Hepatocyte (in vitro differentiated cells): Measurements from ENCODE around the gene N4BP2L2. TPM values are rescaled to one million over a fixed set of nuclear protein-coding genes. Genes with fewer than 3 reads are reported as not detected.

Source experiments
- DNase-seq: peaks from one replicate; pipeline ENCODE4 v3.0.0-alpha.2; 2016; ENCODE audit warnings: low spot score
- H2AFZ ChIP-seq: fragments of 200-600 bp; sonication (generic); 2 replicates; pipeline ENCODE4 v1.6.0; 2016; ENCODE audit warnings: antibody characterized with exemption, mild to moderate bottlenecking
- H3K27ac ChIP-seq: fragments of 200-600 bp; sonication (generic); 2 replicates; pipeline ENCODE4 v1.5.1; 2016; ENCODE audit warnings: mild to moderate bottlenecking
- H3K27me3 ChIP-seq: fragments of 200-600 bp; sonication (generic); 2 replicates; pipeline ENCODE4 v1.6.1; 2016
- H3K36me3 ChIP-seq: fragments of 200-600 bp; sonication (generic); replicated peaks from 2 replicates; pipeline ENCODE4 v1.5.1; 2016; ENCODE audit warnings: low read depth; ENCODE audit not compliant: insufficient read depth
- H3K4me1 ChIP-seq: fragments of 200-600 bp; sonication (generic); 2 replicates; pipeline ENCODE4 v1.5.1; 2016; ENCODE audit warnings: mild to moderate bottlenecking, moderate library complexity; ENCODE audit not compliant: insufficient read depth
- H3K4me2 ChIP-seq: fragments of 200-600 bp; sonication (generic); 2 replicates; pipeline ENCODE4 v1.6.0; 2016
- H3K4me3 ChIP-seq: fragments of 200-600 bp; sonication (generic); 2 replicates; pipeline ENCODE4 v1.5.1; 2016; ENCODE audit warnings: mild to moderate bottlenecking
- H3K79me2 ChIP-seq: fragments of 200-600 bp; sonication (generic); 2 replicates; pipeline ENCODE4 v1.6.0; 2017; ENCODE audit warnings: mild to moderate bottlenecking
- H3K9me2 ChIP-seq: fragments of 200-600 bp; sonication (generic); replicated peaks from 2 replicates; pipeline ENCODE4 v1.6.0; 2017; ENCODE audit warnings: mild to moderate bottlenecking; ENCODE audit not compliant: insufficient read depth
- H3K9me3 ChIP-seq: fragments of 200-600 bp; sonication (generic); 2 replicates; pipeline ENCODE4 v1.5.1; 2016; ENCODE audit warnings: low read depth, mild to moderate bottlenecking
- H4K20me1 ChIP-seq: fragments of 200-600 bp; sonication (generic); 2 replicates; pipeline ENCODE4 v1.6.0; 2016; ENCODE audit warnings: mild to moderate bottlenecking; ENCODE audit not compliant: insufficient read depth, poor library complexity, severe bottlenecking
- CTCF ChIP-seq: fragments of 200-600 bp; sonication (generic); IDR thresholded peaks from 2 replicates; pipeline ENCODE4 v1.5.1; 2016; ENCODE audit warnings: antibody characterized with exemption, mild to moderate bottlenecking; ENCODE audit not compliant: poor library complexity
- EZH2 ChIP-seq: fragments of 200-600 bp; sonication (generic); IDR thresholded peaks from 2 replicates; pipeline ENCODE4 v1.6.1; 2016; ENCODE audit warnings: antibody characterized with exemption, mild to moderate bottlenecking, borderline replicate concordance
- EZH2phosphoT487 ChIP-seq: fragments of 200-600 bp; sonication (generic); IDR thresholded peaks from one replicate; pipeline ENCODE4 v1.6.1; 2018; ENCODE audit warnings: antibody characterized with exemption, mild to moderate bottlenecking, low read depth, moderate library complexity; ENCODE audit not compliant: unreplicated experiment, severe bottlenecking
- WGBS: methylation state at CpG from one replicate; pipeline ENCODE4 v1.1.6; 2016; ENCODE audit warnings: low lambda C conversion rate; ENCODE audit errors: missing lambda C conversion rate; 5-methylcytosine and 5-hydroxymethylcytosine counted together
- polyA plus RNA-seq: library from polyadenylated mRNA; unstranded; fragments of >200 nt; fragmentation: Nextera tagmentation; extraction: Ambion mirVana; gene quantifications from 2 replicates; pipeline ENCODE4 v1.2.1, GENCODE V29; 2016
- total RNA-seq: library from RNA; depleted of rRNA; stranded (reverse); fragments of >200 nt; gene quantifications from 2 replicates; pipeline ENCODE4 v1.2.3, GENCODE V29; 2014

N4BP2L2 gene
- total and polyA plus RNA-seq, 2 experiments from 2014 or later, result 102 to 138 TPM

- peaks cover 11% of the 10 kb centered on the region for H3K4me1 ChIP-seq
- H3K27me3 ChIP-seq, result no peaks in the 10 kb centered on the region
- peak within 1 kb of the TSS; percentile 66 for H3K4me3 ChIP-seq
- H4K20me1 ChIP-seq, result peaks cover 37% of the 10 kb centered on the region
- H3K9me3 ChIP-seq, result no peaks in the 10 kb centered on the region
- peaks cover 38% of the 10 kb centered on the region for H3K79me2 ChIP-seq
- no peak for TF ChIP-seq EZH2phosphoT487
- peak; percentile 81 for TF ChIP-seq CTCF
- no peaks in the 10 kb centered on the region for H3K9me2 ChIP-seq
- H3K4me2 ChIP-seq, result peak within 1 kb of the TSS; percentile 83
- H3K36me3 ChIP-seq, result no peaks in the 10 kb centered on the region
- under 1% methylated on average over 59 of the region's 97 CpGs for WGBS
- DNase-seq, result peak; percentile 97
- peak within 1 kb of the TSS; percentile 98 for H3K27ac ChIP-seq
- H2AFZ ChIP-seq, result peak within 1 kb of the TSS; percentile 81
Observed at GRCh38 chr13:32586080-32586900, 47.7 kb upstream of the N4BP2L2 start, which contains the start of gene PDS5B. PDS5B (plus strand) TSS chr13:32586452; CDS start chr13:32648773, 62,321 bp downstream.

- Histone ChIP-seq H3K27ac (peak overlapping the region; percentile 65), H3K9me3 (no peaks in the 10 kb centered on the region), H3K27me3 (no peaks in the 10 kb centered on the region), H3K4me1 (peaks cover 11% of the 10 kb centered on the region), H3K4me2 (peak overlapping the region; percentile 83), H2AFZ (peak overlapping the region; percentile 81), H3K4me3 (peak overlapping the region; percentile 41), H3K9me2 (no peaks in the 10 kb centered on the region), H3K79me2 (peaks cover 31% of the 10 kb centered on the region), H3K36me3 (no peaks in the 10 kb centered on the region), H4K20me1 (peaks cover 31% of the 10 kb centered on the region)
- WGBS, result 17% methylated on average over 8 of the region's 8 CpGs
- peak; percentile 7 for DNase-seq
- TF ChIP-seq EZH2phosphoT487, result no peak
- TF ChIP-seq EZH2, result no peak
- no peak for TF ChIP-seq CTCF
Observed at GRCh38 chr13:32585550-32586079, 47.0 kb upstream of the N4BP2L2 start.

GRCh38 chr13:32582991-32583390 lies 44.4 kb upstream of the N4BP2L2 start:
- H3K79me2 ChIP-seq, result peaks cover 5% of the 10 kb centered on the region
- TF ChIP-seq CTCF, result no peak
- no peak for TF ChIP-seq EZH2
- no peak for TF ChIP-seq EZH2phosphoT487
- no peak overlapping the region for H2AFZ ChIP-seq
- H3K27ac ChIP-seq, result no peak overlapping the region
- peaks cover 6% of the 10 kb centered on the region for H4K20me1 ChIP-seq
- H3K9me3 ChIP-seq, result no peaks in the 10 kb centered on the region
- H3K4me2 ChIP-seq, result no peak overlapping the region
- 84% methylated on average over 2 of the region's 2 CpGs for WGBS
- H3K36me3 ChIP-seq, result no peaks in the 10 kb centered on the region
- no peaks in the 10 kb centered on the region for H3K9me2 ChIP-seq
- no peaks in the 10 kb centered on the region for H3K27me3 ChIP-seq
- DNase-seq, result no peak
- no peaks in the 10 kb centered on the region for H3K4me1 ChIP-seq
- H3K4me3 ChIP-seq, result no peak overlapping the region
